Heart right ventricle (tissue), 16 donors: ENCODE measurements around the gene MPHOSPH8. TPM values are rescaled to one million over a fixed set of nuclear protein-coding genes. Genes with fewer than 3 reads are reported as not detected.

Experiments used
- ATAC-seq, 8 donors: fragments of 200-7000 bp; cut with Tn5 transposase; one replicate each; pipeline ENCODE4 v1.9.1; 2020; ENCODE audit warnings: mild to moderate bottlenecking in 8 of 8, moderate library complexity in 8 of 8, moderate number of reproducible peaks in 1 of 8
- DNase-seq, 2 donors: peaks; one replicate each; pipeline ENCODE4 v3.0.0-alpha.2; 2020
- H3K27ac ChIP-seq, 10 donors: fragments of 200-600 bp; sonication (generic) in 2 of 10; one replicate each; pipeline versions ENCODE4 v1.5.0 to v1.8.0; 2020 to 2022; ENCODE audit warnings: mild to moderate bottlenecking in 3 of 10
- H3K27me3 ChIP-seq, 7 donors: fragments of 200-600 bp; one replicate each; pipeline ENCODE4 v1.8.0; 2021 to 2022; ENCODE audit warnings: mild to moderate bottlenecking in 2 of 7
- H3K36me3 ChIP-seq, 9 donors: fragments of 200-600 bp; sonication (generic) in 1 of 9; one replicate each; pipeline versions ENCODE4 v1.5.0 to v1.8.0; 2020 to 2022; ENCODE audit warnings: mild to moderate bottlenecking in 2 of 9
- H3K4me1 ChIP-seq, 9 donors: fragments of 200-600 bp; sonication (generic) in 1 of 9; one replicate each; pipeline versions ENCODE4 v1.5.0 to v1.8.0; 2020 to 2022; ENCODE audit warnings: mild to moderate bottlenecking in 4 of 9
- H3K4me3 ChIP-seq, 10 donors: fragments of 200-600 bp; sonication (generic) in 2 of 10; one replicate each; pipeline versions ENCODE4 v1.5.0 to v1.8.0; 2020 to 2022; ENCODE audit warnings: mild to moderate bottlenecking in 7 of 10, moderate library complexity in 2 of 10
- H3K9me3 ChIP-seq, 11 donors: fragments of 200-600 bp in 10 of 11; sonication (generic) in 2 of 11; one replicate each; pipeline versions ENCODE4 v1.5.0 to v1.8.0; 2013 to 2022; ENCODE audit warnings: mild to moderate bottlenecking in 2 of 11, control low read depth in 1 of 11, moderate library complexity in 1 of 11
- WGBS, 2 donors: extraction: QIAGEN DNeasy Blood & Tissue Kit; methylation state at CpG; one replicate each; pipeline ENCODE4 v1.1.7; 2013; ENCODE audit warnings: inconsistent platforms in 1 of 2; 5-methylcytosine and 5-hydroxymethylcytosine counted together
- intact Hi-C, 10 donors: fragments of 100-400 bp; cut with DNase I; formaldehyde crosslinking; loops; one replicate each; pipeline versions ENCODE4 v1.11.1 to v1.14.2; 2022
- polyA plus RNA-seq, 2 donors: library from polyadenylated mRNA; stranded (reverse); fragments of 200-250 nt; gene quantifications; one replicate each; pipeline ENCODE4 v1.2.3, GENCODE V29; 2013
- total RNA-seq, 10 donors: library from RNA; stranded (reverse); fragmentation: NEBNext Ultra II Directional in 3 of 10; extraction: Animal tissue kit (Norgen Biotek cat#: 25700) in 3 of 10; gene quantifications; one replicate each; pipeline versions ENCODE4 v1.2.1 to v1.2.4, GENCODE V29; 2021 to 2023
- TF ChIP-seq, protein P1 (sequence below), 9 donors: fragments of 200-600 bp; sonication (generic) in 2 of 9; IDR thresholded peaks; one replicate each; pipeline versions ENCODE4 v1.5.0 to v1.8.0; 2021 to 2022; ENCODE audit warnings: antibody characterized with exemption in 9 of 9, mild to moderate bottlenecking in 5 of 9, moderate library complexity in 1 of 9
- donor health status: Arrhythmogenic right ventricular cardiomyopathy.
- donor health status: ischemic (EF 13 %, LVEDD 7.1; RV severe dilation, severe dysfunction).
- donor health status: healthy with polysubstance abuse.
- donor health status: DM: no; HTN: yes; CAD: no.
- donor health status: DM: no; HTN: no; CAD: no.
- donor health status: ischemic (EF 25% LVEDD 6.9; RV normal size, moderate dysfunction).
- donor health status: ischemic (EF 25% LVEDD 5.7; RV mildly dilated, moderate dysfunction).
- donor health status: healthy.
- donor health status: DM: yes; HTN: yes; CAD: no.
- donor health status: Ischemic cardiomyopathy.
- donor health status: ischemic (EF 35%, LVEDD 5.7; RV mildly dilated, moderate dysfunction).
- donor health status: nonischemic (EF 11% LVEDD 7.7; RV severe dilation, severe dysfunction).
- donor health status: DM: yes; HTN: yes; CAD: no.
- donor health status: PGD.
- donor health status: ischemic (EF 29% LVEDD 5.4; RV normal size, mild dysfunction).
- donor health status: nonischemic (EF 23%, LVEDD 6.1; RV moderate dilation, normal function).

MPHOSPH8 gene
- total and polyA plus RNA-seq, 12 donors = 13.3 to 50.5 (median 31.0) TPM

DNA sequence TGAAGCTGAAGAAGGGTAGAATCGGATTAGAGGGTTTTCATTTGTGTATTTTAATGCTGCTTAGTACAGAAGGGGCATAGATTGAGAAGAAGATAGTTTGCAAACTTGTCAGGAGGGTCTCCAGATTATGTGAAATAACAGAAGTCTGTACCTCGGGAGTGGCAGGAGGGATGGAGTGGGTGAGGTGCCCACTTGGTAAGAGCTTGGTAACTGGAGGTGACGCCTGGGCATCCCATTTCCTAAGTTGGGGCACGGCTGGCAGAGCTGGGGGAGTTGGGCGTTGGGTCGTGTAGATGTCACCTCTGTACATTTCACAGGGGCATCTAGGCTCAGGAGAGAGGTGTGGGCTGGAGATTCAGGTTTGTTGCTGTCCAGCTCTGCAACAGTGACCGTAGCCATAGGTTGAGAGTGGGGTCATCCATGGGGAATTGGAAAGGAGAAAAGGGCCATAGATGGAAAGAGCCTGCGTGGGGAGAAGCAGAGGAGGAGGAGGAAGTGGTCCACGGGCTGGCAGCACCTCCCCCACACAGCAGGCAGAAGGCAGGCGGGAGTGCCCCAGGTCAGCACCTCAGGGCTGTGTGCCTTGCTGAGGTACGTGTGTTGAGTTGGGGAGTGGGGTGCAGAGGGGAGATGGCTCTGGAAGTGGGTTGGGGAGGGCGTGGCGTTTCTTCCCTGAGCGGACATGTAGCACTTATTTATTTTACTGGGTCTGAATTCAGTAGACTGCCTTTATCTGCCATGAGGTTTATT, 31.2 kb downstream of the MPHOSPH8 start:
- TF ChIP-seq, protein P1, sequence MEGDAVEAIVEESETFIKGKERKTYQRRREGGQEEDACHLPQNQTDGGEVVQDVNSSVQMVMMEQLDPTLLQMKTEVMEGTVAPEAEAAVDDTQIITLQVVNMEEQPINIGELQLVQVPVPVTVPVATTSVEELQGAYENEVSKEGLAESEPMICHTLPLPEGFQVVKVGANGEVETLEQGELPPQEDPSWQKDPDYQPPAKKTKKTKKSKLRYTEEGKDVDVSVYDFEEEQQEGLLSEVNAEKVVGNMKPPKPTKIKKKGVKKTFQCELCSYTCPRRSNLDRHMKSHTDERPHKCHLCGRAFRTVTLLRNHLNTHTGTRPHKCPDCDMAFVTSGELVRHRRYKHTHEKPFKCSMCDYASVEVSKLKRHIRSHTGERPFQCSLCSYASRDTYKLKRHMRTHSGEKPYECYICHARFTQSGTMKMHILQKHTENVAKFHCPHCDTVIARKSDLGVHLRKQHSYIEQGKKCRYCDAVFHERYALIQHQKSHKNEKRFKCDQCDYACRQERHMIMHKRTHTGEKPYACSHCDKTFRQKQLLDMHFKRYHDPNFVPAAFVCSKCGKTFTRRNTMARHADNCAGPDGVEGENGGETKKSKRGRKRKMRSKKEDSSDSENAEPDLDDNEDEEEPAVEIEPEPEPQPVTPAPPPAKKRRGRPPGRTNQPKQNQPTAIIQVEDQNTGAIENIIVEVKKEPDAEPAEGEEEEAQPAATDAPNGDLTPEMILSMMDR (IDR thresholded peaks at IDR 0.05) = no peak
- H3K27me3 ChIP-seq = no peaks in the 10 kb centered on the region
- WGBS, 2 donors = 86 to 87% methylated on average over 14 of the region's 14 CpGs
- H3K27ac ChIP-seq = no peak overlapping the region
- intact Hi-C loops = no loop called here
- H3K9me3 ChIP-seq = no peaks in the 10 kb centered on the region
- H3K4me1 ChIP-seq = peaks cover 0 to 18% (median 5%) of the 10 kb centered on the region in 9 donors
- no peak overlapping the region for H3K4me3 ChIP-seq
- peak in 2 of 8 donors; percentile 20 to 34 for ATAC-seq
- no peak for DNase-seq
- H3K36me3 ChIP-seq = peaks cover 0 to 100% (median 77%) of the 10 kb centered on the region in 9 donors

DNA sequence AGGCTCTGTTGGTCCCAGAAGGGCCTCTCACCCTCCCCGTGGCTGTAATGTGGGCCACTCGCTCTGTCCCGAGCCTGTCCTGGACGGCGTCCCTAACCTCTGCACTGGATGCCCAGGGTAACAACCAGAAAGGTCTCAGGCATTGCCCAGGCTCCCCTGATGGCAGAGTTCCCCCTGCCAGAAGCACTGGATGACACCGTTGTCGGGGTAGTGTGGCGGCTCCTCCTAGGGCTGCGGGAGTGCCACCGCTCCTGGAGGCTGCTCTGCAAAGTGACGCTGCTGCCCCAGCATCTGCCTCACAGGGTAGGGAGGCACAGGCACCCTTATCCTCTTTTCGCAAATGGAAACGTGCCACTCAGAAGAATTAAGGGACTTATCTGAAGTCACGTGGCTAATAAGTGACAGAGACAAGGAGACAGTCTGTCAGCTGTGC, 32.0 kb downstream of the MPHOSPH8 start:
- TF ChIP-seq, protein P1 (IDR thresholded peaks at IDR 0.05) = no peak
- Histone ChIP-seq H3K36me3 (peaks cover 0 to 100% (median 80%) of the 10 kb centered on the region in 9 donors), H3K4me1 (peaks cover 0 to 18% (median 5%) of the 10 kb centered on the region in 9 donors), H3K9me3 (no peaks in the 10 kb centered on the region), H3K27me3 (no peaks in the 10 kb centered on the region), H3K4me3 (no peak overlapping the region), H3K27ac (peak overlapping the region in 1 of 10 donors; percentile 50)
- ATAC-seq = peak; percentile 36 to 87 (median 74)
- no peak for DNase-seq
- intact Hi-C loops = no loop called here
- WGBS, 2 donors = 49 to 62% methylated on average over 14 of the region's 14 CpGs

DNA sequence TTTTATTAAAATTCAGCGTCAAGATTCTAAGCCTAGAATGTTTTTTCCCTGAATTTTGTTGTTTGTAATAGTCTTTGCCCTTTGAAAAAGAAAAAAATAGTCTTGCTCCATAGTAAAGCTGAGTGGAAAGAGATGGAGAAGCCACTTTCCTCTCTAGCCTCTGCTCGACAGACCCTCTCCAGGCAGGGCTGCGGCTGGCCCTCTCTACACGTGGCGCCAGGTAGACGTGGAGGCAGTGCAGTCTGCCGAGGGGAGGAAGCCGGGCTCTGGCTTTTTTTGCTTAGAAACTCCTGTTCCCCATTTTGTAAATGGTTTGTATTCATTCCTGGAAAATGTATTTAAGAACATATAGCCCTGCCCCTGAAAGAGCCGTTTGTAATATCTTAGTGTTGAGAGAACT, 35.3 kb downstream of the MPHOSPH8 start:
- 86 to 89% methylated on average over 9 of the region's 9 CpGs for WGBS, 2 donors
- H3K36me3 ChIP-seq = peaks cover 0 to 100% (median 75%) of the 10 kb centered on the region in 9 donors
- intact Hi-C loops = no loop called here

DNA sequence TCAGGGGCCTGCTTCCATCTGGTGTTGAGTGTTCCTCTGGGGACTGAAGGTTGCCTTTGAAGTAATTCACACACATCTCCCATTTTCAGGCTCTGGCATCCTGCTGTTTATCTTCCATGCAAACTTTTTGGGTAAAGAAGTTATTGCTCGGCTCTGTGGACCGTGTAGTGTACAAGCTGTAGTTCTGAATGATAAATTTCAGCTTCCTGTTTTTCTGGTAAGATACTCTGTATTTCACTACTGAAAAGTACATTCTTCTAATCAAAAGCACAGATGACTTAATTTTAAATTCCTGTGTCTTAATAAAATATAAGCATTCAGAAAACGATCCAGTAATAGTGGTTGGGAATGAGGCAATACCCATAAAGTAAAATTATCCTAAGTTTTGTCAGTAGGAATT, 36.7 kb downstream of the MPHOSPH8 start:
- Histone ChIP-seq H3K4me1 (peaks cover 0 to 16% (median under 1%) of the 10 kb centered on the region in 9 donors), H3K36me3 (peaks cover 0 to 100% (median 81%) of the 10 kb centered on the region in 9 donors), H3K27me3 (no peaks in the 10 kb centered on the region), H3K27ac (no peak overlapping the region), H3K9me3 (no peaks in the 10 kb centered on the region), H3K4me3 (no peak overlapping the region)
- TF ChIP-seq, protein P1 (IDR thresholded peaks at IDR 0.05) = no peak
- no peak for DNase-seq
- WGBS, 2 donors = 55 to 78% methylated on average over 3 of the region's 3 CpGs
- intact Hi-C loops = no loop called here
- ATAC-seq = no peak

More for the DNA sequence above, 35.3 kb downstream of the MPHOSPH8 start:
- Histone ChIP-seq H3K27me3 (no peaks in the 10 kb centered on the region), H3K9me3 (no peaks in the 10 kb centered on the region), H3K4me1 (peaks cover 0 to 18% (median 6%) of the 10 kb centered on the region in 9 donors), H3K4me3 (no peak overlapping the region), H3K27ac (no peak overlapping the region)
- TF ChIP-seq, protein P1 (IDR thresholded peaks at IDR 0.05) = no peak
- DNase-seq = no peak
- ATAC-seq = no peak
